Hepatocyte (in vitro differentiated cells): Measurements from ENCODE around the gene KRTCAP3. TPM values are rescaled to one million over a fixed set of nuclear protein-coding genes. Genes with fewer than 3 reads are reported as not detected.
A peak's percentile ranks its signal among the peaks of the same experiment; 100 is the strongest.

Experiments used
- DNase-seq: peaks from one replicate; pipeline ENCODE4 v3.0.0-alpha.2; 2016; ENCODE audit warnings: low spot score
- H2AFZ ChIP-seq: fragments of 200-600 bp; sonication (generic); 2 replicates; pipeline ENCODE4 v1.6.0; 2016; ENCODE audit warnings: antibody characterized with exemption, mild to moderate bottlenecking
- H3K27ac ChIP-seq: fragments of 200-600 bp; sonication (generic); 2 replicates; pipeline ENCODE4 v1.5.1; 2016; ENCODE audit warnings: mild to moderate bottlenecking
- H3K27me3 ChIP-seq: fragments of 200-600 bp; sonication (generic); 2 replicates; pipeline ENCODE4 v1.6.1; 2016
- H3K36me3 ChIP-seq: fragments of 200-600 bp; sonication (generic); replicated peaks from 2 replicates; pipeline ENCODE4 v1.5.1; 2016; ENCODE audit warnings: low read depth; ENCODE audit not compliant: insufficient read depth
- H3K4me1 ChIP-seq: fragments of 200-600 bp; sonication (generic); 2 replicates; pipeline ENCODE4 v1.5.1; 2016; ENCODE audit warnings: mild to moderate bottlenecking, moderate library complexity; ENCODE audit not compliant: insufficient read depth
- H3K4me2 ChIP-seq: fragments of 200-600 bp; sonication (generic); 2 replicates; pipeline ENCODE4 v1.6.0; 2016
- H3K4me3 ChIP-seq: fragments of 200-600 bp; sonication (generic); 2 replicates; pipeline ENCODE4 v1.5.1; 2016; ENCODE audit warnings: mild to moderate bottlenecking
- H3K79me2 ChIP-seq: fragments of 200-600 bp; sonication (generic); 2 replicates; pipeline ENCODE4 v1.6.0; 2017; ENCODE audit warnings: mild to moderate bottlenecking
- H3K9me2 ChIP-seq: fragments of 200-600 bp; sonication (generic); replicated peaks from 2 replicates; pipeline ENCODE4 v1.6.0; 2017; ENCODE audit warnings: mild to moderate bottlenecking; ENCODE audit not compliant: insufficient read depth
- H3K9me3 ChIP-seq: fragments of 200-600 bp; sonication (generic); 2 replicates; pipeline ENCODE4 v1.5.1; 2016; ENCODE audit warnings: low read depth, mild to moderate bottlenecking
- H4K20me1 ChIP-seq: fragments of 200-600 bp; sonication (generic); 2 replicates; pipeline ENCODE4 v1.6.0; 2016; ENCODE audit warnings: mild to moderate bottlenecking; ENCODE audit not compliant: insufficient read depth, poor library complexity, severe bottlenecking
- EZH2 ChIP-seq: fragments of 200-600 bp; sonication (generic); IDR thresholded peaks from 2 replicates; pipeline ENCODE4 v1.6.1; 2016; ENCODE audit warnings: antibody characterized with exemption, mild to moderate bottlenecking, borderline replicate concordance
- EZH2phosphoT487 ChIP-seq: fragments of 200-600 bp; sonication (generic); IDR thresholded peaks from one replicate; pipeline ENCODE4 v1.6.1; 2018; ENCODE audit warnings: antibody characterized with exemption, mild to moderate bottlenecking, low read depth, moderate library complexity; ENCODE audit not compliant: unreplicated experiment, severe bottlenecking
- WGBS: methylation state at CpG from one replicate; pipeline ENCODE4 v1.1.6; 2016; ENCODE audit warnings: low lambda C conversion rate; ENCODE audit errors: missing lambda C conversion rate; 5-methylcytosine and 5-hydroxymethylcytosine counted together
- polyA plus RNA-seq: library from polyadenylated mRNA; unstranded; fragments of >200 nt; fragmentation: Nextera tagmentation; extraction: Ambion mirVana; gene quantifications from 2 replicates; pipeline ENCODE4 v1.2.1, GENCODE V29; 2016
- total RNA-seq: library from RNA; depleted of rRNA; stranded (reverse); fragments of >200 nt; gene quantifications from 2 replicates; pipeline ENCODE4 v1.2.3, GENCODE V29; 2014
- TF ChIP-seq, protein P1 (sequence below): fragments of 200-600 bp; sonication (generic); IDR thresholded peaks from 2 replicates; pipeline ENCODE4 v1.5.1; 2016; ENCODE audit warnings: antibody characterized with exemption, mild to moderate bottlenecking; ENCODE audit not compliant: poor library complexity

KRTCAP3 gene
- total and polyA plus RNA-seq, 2 experiments from 2014 or later = 19.3 to 23.3 TPM

DNA sequence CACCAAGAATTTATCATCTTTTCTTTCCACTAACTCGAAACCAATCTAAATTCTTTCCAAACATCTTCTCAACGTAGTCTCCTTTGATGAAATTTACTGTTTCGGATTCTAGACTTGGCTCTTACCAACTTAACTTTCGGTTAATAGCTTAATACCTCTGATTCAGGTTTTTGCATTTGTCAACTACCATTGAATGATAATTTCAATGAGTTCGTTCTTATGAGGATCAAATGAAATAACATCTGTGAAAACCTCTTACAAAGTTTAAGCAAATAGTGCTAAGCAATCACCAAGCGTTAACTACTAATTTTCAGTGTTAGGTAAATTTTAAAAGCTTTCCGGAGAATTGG lies 14.3 kb upstream of the KRTCAP3 start:
- H3K9me2 ChIP-seq = no peaks in the 10 kb centered on the region
- peaks cover 38% of the 10 kb centered on the region for H4K20me1 ChIP-seq
- TF ChIP-seq EZH2phosphoT487 (no peak), EZH2 (no peak)
- TF ChIP-seq, protein P1, sequence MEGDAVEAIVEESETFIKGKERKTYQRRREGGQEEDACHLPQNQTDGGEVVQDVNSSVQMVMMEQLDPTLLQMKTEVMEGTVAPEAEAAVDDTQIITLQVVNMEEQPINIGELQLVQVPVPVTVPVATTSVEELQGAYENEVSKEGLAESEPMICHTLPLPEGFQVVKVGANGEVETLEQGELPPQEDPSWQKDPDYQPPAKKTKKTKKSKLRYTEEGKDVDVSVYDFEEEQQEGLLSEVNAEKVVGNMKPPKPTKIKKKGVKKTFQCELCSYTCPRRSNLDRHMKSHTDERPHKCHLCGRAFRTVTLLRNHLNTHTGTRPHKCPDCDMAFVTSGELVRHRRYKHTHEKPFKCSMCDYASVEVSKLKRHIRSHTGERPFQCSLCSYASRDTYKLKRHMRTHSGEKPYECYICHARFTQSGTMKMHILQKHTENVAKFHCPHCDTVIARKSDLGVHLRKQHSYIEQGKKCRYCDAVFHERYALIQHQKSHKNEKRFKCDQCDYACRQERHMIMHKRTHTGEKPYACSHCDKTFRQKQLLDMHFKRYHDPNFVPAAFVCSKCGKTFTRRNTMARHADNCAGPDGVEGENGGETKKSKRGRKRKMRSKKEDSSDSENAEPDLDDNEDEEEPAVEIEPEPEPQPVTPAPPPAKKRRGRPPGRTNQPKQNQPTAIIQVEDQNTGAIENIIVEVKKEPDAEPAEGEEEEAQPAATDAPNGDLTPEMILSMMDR = no peak
- no peaks in the 10 kb centered on the region for H3K27me3 ChIP-seq
- H3K27ac ChIP-seq = peak overlapping the region; percentile 100
- peak overlapping the region; percentile 71 for H3K4me2 ChIP-seq
- H2AFZ ChIP-seq = peak overlapping the region; percentile 75
- peak overlapping the region; percentile 73 for H3K4me3 ChIP-seq
- H3K4me1 ChIP-seq = peaks cover 13% of the 10 kb centered on the region
- H3K79me2 ChIP-seq = peaks cover 40% of the 10 kb centered on the region
- no peak for DNase-seq
- WGBS = 25% methylated on average over 7 of the region's 7 CpGs
- H3K36me3 ChIP-seq = no peaks in the 10 kb centered on the region
- no peaks in the 10 kb centered on the region for H3K9me3 ChIP-seq

DNA sequence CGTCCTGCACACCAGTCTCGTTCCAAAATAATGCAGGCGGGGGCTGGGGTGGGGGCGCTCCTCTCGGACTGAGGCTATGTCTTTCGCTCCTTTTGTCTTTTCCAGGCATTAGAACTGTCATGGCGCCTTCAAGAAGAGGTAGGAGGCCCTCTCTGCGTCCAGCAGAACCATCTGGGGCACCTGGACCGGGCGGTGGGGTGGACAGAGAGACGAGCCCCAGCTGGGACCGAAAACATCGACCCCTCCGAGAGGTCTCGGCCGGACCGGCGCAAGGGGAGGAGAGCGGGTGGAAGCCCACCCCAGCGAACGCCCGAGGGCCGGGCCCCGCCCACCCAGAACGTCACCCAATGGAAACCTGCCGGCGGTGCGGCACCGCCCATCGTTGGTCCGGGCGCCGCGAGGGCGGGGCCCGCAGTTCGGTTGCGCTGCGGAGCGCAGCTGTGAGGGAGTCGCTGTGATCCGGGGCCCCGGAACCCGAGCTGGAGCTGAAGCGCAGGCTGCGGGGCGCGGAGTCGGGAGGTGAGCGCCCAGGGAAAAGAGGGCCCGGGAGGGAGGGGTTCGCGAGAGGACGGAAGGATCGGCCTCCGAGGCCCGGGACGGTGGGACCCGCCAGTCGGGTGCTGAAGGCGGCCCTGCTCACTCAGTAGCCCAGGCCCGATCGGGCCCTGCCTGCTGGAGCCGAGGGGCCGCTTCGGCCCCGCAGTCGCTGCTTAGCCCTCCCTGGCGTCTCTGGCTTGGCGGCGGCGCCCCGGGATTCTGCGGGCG lies 13.8 kb upstream of the KRTCAP3 start, which contains the start of gene NRBP1:
Gene NRBP1 (plus strand): TSS at position 419 of the 765 bp plus-strand sequence. CDS start 4,643 bp downstream, outside the sequence.
- TF ChIP-seq EZH2 (no peak), EZH2phosphoT487 (no peak)
- TF ChIP-seq, protein P1 = no peak
- Histone ChIP-seq H3K4me2 (peak within 1 kb of the TSS; percentile 91), H3K79me2 (peaks cover 45% of the 10 kb centered on the region), H3K4me3 (peak within 1 kb of the TSS; percentile 73), H3K9me2 (no peaks in the 10 kb centered on the region), H2AFZ (peak within 1 kb of the TSS; percentile 75), H4K20me1 (peaks cover 44% of the 10 kb centered on the region), H3K9me3 (no peaks in the 10 kb centered on the region), H3K27me3 (no peaks in the 10 kb centered on the region), H3K4me1 (peaks cover 13% of the 10 kb centered on the region), H3K27ac (peak within 1 kb of the TSS; percentile 100), H3K36me3 (no peaks in the 10 kb centered on the region)
- WGBS = 1% methylated on average over 48 of the region's 75 CpGs
- peak; percentile 97 for DNase-seq

DNA sequence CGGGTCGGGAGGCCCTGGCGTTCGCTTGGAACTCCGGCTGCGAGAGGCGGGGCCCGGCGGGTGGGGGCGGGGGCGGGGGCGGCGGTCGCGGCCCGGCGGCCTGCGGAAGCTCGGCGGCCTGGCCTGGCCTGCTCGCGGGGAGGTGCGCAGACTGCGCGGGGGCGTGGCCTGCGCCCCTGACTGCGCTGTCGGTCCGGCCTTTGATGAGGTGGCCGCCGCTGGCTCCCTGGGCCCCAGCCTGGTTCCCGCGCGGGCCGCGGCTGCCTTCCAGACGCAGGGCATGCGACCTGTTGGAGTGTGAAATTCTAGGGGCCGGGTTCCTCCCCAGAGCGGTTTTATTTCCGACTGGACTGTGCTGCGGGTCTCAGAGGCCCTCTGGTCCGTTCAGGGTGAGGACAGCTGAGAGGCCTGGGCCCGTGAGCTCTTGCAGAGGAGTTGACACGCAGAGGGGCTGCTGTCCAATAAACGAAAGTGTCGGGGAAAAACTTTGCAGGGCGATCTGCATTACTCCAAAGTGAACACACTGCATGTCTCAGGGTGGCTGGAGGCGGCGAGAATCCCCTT lies 13.1 kb upstream of the KRTCAP3 start:
- Histone ChIP-seq H4K20me1 (peaks cover 50% of the 10 kb centered on the region), H3K4me3 (peak overlapping the region; percentile 70), H3K36me3 (no peaks in the 10 kb centered on the region), H3K27me3 (no peaks in the 10 kb centered on the region), H3K4me1 (peaks cover 13% of the 10 kb centered on the region), H3K9me3 (no peaks in the 10 kb centered on the region), H3K9me2 (no peaks in the 10 kb centered on the region), H3K4me2 (peak overlapping the region; percentile 91), H3K27ac (peak overlapping the region; percentile 100), H3K79me2 (peaks cover 52% of the 10 kb centered on the region), H2AFZ (peak overlapping the region; percentile 57)
- 1% methylated on average over 25 of the region's 51 CpGs for WGBS
- DNase-seq = peak; percentile 94
- TF ChIP-seq, protein P1 = no peak
- TF ChIP-seq EZH2phosphoT487 = no peak
- TF ChIP-seq EZH2 = no peak
